ENCODE measurements around the gene GLRX. TPM values are rescaled to one million over a fixed set of nuclear protein-coding genes. Genes with fewer than 3 reads are reported as not detected.
A peak's percentile ranks its signal among the peaks of the same experiment; 100 is the strongest.
"Not testable (repeated sequence)": the region's sequence is repeated elsewhere in the genome, so short reads cannot be mapped to it uniquely, and the experiment has no call there.

GLRX gene
- total RNA-seq, 2 donors from 2014 or later = 18.9 to 26.3 TPM

GRCh38 chr5:95838001-95838520 is 15.5 kb upstream of the GLRX start:
- Mint-ChIP-seq H3K4me1 (peaks cover 5% of the 10 kb centered on the region), H3K4me3 (no peak overlapping the region), H3K27ac (no peak overlapping the region), H3K36me3 (ENCODE audit: low read depth) (no peaks in the 10 kb centered on the region), H3K9me3 (no peaks in the 10 kb centered on the region), H3K27me3 (ENCODE audit: insufficient read depth) (no peaks in the 10 kb centered on the region)
- TF ChIP-seq CTCF (conservative IDR thresholded peaks at IDR 0.05) = no peak
- peak; percentile 5 for DNase-seq
- Histone ChIP-seq H3K36me3 (ENCODE audit: control insufficient read depth, insufficient read depth, low read length) (no peaks in the 10 kb centered on the region), H3K4me3 (ENCODE audit: low read length) (no peak overlapping the region), H3K9me3 (ENCODE audit: control insufficient read depth, low read length) (no peaks in the 10 kb centered on the region), H3K4me1 (ENCODE audit: control insufficient read depth, insufficient read depth, low read length) (no peaks in the 10 kb centered on the region), H3K27me3 (ENCODE audit: control insufficient read depth, insufficient read depth, low read length, poor library complexity, severe bottlenecking) (no peaks in the 10 kb centered on the region), H3K9ac (ENCODE audit: extremely low read depth, low read length, poor library complexity, severe bottlenecking) (no peak overlapping the region), H3K27ac (ENCODE audit: low read depth, low read length) (no peak overlapping the region)
- WGBS, 2 experiments (ENCODE audit: insufficient coverage in 1 of 2, insufficient read length in 1 of 2) = 92 to 96% methylated on average over 8 of the region's 8 CpGs

GRCh38 chr5:95837492-95837891 is 15.0 kb upstream of the GLRX start:
- Histone ChIP-seq H3K36me3 (ENCODE audit: control insufficient read depth, insufficient read depth, low read length) (no peaks in the 10 kb centered on the region), H3K27ac (ENCODE audit: low read depth, low read length) (no peak overlapping the region), H3K27me3 (ENCODE audit: control insufficient read depth, insufficient read depth, low read length, poor library complexity, severe bottlenecking) (no peaks in the 10 kb centered on the region), H3K4me3 (ENCODE audit: low read length) (no peak overlapping the region), H3K4me1 (ENCODE audit: control insufficient read depth, insufficient read depth, low read length) (no peaks in the 10 kb centered on the region), H3K9ac (ENCODE audit: extremely low read depth, low read length, poor library complexity, severe bottlenecking) (no peak overlapping the region), H3K9me3 (ENCODE audit: control insufficient read depth, low read length) (no peaks in the 10 kb centered on the region)
- DNase-seq = no peak
- Mint-ChIP-seq H3K9me3 (no peaks in the 10 kb centered on the region), H3K4me3 (no peak overlapping the region), H3K36me3 (ENCODE audit: low read depth) (no peaks in the 10 kb centered on the region), H3K4me1 (peaks cover 3% of the 10 kb centered on the region), H3K27ac (no peak overlapping the region), H3K27me3 (ENCODE audit: insufficient read depth) (no peaks in the 10 kb centered on the region)
- 90 to 95% methylated on average over 2 to 4 of the region's 5 CpGs for WGBS, 2 experiments (ENCODE audit: insufficient coverage in 1 of 2, insufficient read length in 1 of 2)
- no peak for TF ChIP-seq CTCF (conservative IDR thresholded peaks at IDR 0.05)

GRCh38 chr5:95836971-95837370 is 14.4 kb upstream of the GLRX start:
- not testable (repeated sequence) for H3K36me3 Mint-ChIP-seq (ENCODE audit: low read depth); H3K9ac ChIP-seq (ENCODE audit: extremely low read depth, low read length, poor library complexity, severe bottlenecking); H3K4me1 ChIP-seq (ENCODE audit: control insufficient read depth, insufficient read depth, low read length); H3K4me3 ChIP-seq (ENCODE audit: low read length); H3K36me3 ChIP-seq (ENCODE audit: control insufficient read depth, insufficient read depth, low read length); H3K27me3 ChIP-seq (ENCODE audit: control insufficient read depth, insufficient read depth, low read length, poor library complexity, severe bottlenecking); H3K4me1 Mint-ChIP-seq; H3K9me3 ChIP-seq (ENCODE audit: control insufficient read depth, low read length); H3K27me3 Mint-ChIP-seq (ENCODE audit: insufficient read depth); H3K9me3 Mint-ChIP-seq; H3K4me3 Mint-ChIP-seq; H3K27ac ChIP-seq (ENCODE audit: low read depth, low read length); DNase-seq; H3K27ac Mint-ChIP-seq
- 87 to 99% methylated on average over 3 to 4 of the region's 4 CpGs for WGBS, 2 experiments (ENCODE audit: insufficient coverage in 1 of 2, insufficient read length in 1 of 2)

- H3K36me3 ChIP-seq (ENCODE audit: control insufficient read depth, insufficient read depth, low read length) = no peaks in the 10 kb centered on the region
- H3K4me1 ChIP-seq (ENCODE audit: control insufficient read depth, insufficient read depth, low read length) = no peaks in the 10 kb centered on the region
- H3K27ac ChIP-seq (ENCODE audit: low read depth, low read length) = no peak overlapping the region
- H3K4me3 ChIP-seq (ENCODE audit: low read length) = no peak overlapping the region
- Mint-ChIP-seq H3K27me3 (ENCODE audit: insufficient read depth) (no peaks in the 10 kb centered on the region), H3K4me1 (peaks cover 3% of the 10 kb centered on the region), H3K4me3 (no peak overlapping the region), H3K36me3 (ENCODE audit: low read depth) (no peaks in the 10 kb centered on the region), H3K27ac (no peak overlapping the region), H3K9me3 (no peaks in the 10 kb centered on the region)
- DNase-seq = no peak
- no peaks in the 10 kb centered on the region for H3K27me3 ChIP-seq (ENCODE audit: control insufficient read depth, insufficient read depth, low read length, poor library complexity, severe bottlenecking)
- no peak for TF ChIP-seq CTCF (conservative IDR thresholded peaks at IDR 0.05)
- WGBS, 2 experiments (ENCODE audit: insufficient coverage in 1 of 2, insufficient read length in 1 of 2) = 90 to 93% methylated on average over 1 of the region's 1 CpG
- no peaks in the 10 kb centered on the region for H3K9me3 ChIP-seq (ENCODE audit: control insufficient read depth, low read length)
- no peak overlapping the region for H3K9ac ChIP-seq (ENCODE audit: extremely low read depth, low read length, poor library complexity, severe bottlenecking)
Measured at GRCh38 chr5:95836544-95836943, 14.0 kb upstream of the GLRX start.
